KG1 (cell line): ENCODE measurements around the gene KRTAP4-8.
"Not testable (repeated sequence)": the region's sequence is repeated elsewhere in the genome, so short reads cannot be mapped to it uniquely, and the experiment has no call there.

Experiments used
- DNase-seq: peaks from one replicate; lab custom pipeline; 2025; lab: John Stamatoyannopoulos, UW

Gene KRTAP4-8

DNA sequence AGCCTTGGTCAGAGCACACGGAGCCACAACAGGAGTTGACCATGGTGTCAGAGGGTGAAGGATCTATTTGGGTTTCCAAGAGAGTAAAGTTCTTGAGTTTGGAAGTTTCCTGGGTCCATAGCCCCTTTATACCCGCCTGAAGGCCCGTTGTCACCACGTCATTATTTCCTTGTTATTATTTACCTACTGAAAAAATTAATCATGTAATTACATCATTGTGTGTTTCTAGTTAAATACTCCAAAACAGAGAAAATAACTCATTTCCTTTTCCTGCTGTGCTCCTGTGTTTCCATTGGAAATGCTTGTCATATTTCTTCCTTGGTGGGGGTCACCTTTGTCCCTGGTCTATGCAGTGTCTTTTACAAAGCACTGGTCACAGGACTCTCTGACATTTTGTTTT is at the start of gene KRTAP4-8:
Gene KRTAP4-8 (minus strand): TSS at position 101 of the 400 bp plus-strand sequence. CDS start 58 bp downstream, at position 43.
- no peak for DNase-seq

- DNase-seq: no peak
Measured at GRCh38 chr17:41145261-41145660, 47.3 kb upstream of the KRTAP4-8 start.

- no peak for DNase-seq
Measured at GRCh38 chr17:41144846-41145245, 46.9 kb upstream of the KRTAP4-8 start.

GRCh38 chr17:41141361-41141760 is 43.4 kb upstream of the KRTAP4-8 start:
- no peak for DNase-seq

DNA sequence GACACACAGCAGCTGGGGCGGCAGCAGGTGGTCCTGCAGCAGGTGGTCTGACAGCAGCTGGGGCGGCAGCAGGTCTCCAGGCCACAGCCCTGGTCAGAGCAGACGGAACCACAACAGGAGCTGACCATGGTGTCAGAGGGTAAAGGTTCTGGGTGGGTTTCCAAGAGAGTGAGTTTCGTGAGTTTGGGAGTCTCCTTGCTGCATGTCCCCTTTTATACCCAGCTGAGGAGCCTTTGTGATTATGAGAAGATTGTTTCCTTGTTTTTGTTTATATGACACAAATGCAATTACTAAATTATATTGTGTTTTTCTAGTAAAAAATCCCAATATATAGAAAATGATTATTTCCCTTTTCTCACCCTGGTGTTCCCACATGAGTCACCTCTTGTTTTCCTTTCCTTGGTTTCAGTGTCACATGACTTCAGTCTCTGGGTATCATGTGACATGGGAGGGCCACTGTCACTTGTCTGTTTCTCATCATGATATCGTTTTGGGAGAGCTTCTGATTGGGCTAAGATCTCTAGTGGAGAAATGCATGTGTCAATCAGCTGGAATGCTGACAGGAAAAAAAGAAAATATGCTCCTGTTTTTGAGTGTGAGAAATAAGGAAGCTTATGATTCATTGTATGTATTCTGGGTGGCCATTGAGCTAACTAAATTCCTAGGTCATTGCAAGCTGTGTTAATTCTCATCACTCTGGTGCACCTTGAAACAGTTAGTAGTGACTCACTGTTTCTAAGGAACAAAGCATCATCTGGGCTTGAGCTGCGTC is 42.6 kb upstream of the KRTAP4-8 start, which contains the start of gene KRTAP4-6:
Gene KRTAP4-6 (minus strand): TSS at position 185 of the 772 bp plus-strand sequence. CDS start 57 bp downstream, at position 128.
- no peak for DNase-seq

- DNase-seq: not testable (repeated sequence)
Measured at GRCh38 chr17:41139865-41140264, 41.9 kb upstream of the KRTAP4-8 start.

GRCh38 chr17:41133880-41134735 is 36.2 kb upstream of the KRTAP4-8 start:
- no peak for DNase-seq

DNA sequence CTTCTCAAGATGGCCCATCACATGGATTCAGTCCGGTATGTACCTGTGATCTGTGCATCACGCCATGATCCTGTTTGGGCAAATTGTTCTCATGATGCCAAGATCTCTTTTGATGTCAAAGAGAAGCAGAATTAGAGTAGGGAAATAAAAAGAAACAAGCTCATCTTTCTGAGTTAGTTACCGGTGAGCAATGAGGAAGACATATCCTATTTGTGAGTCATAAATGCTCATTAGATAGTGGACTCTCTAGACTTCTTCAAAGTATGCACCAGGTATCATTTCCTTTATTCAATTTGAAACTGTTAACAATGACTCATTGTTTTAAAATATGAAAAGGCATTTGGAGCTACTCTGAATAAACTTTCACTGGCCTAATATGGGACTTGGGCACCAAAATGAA is 34.0 kb upstream of the KRTAP4-8 start:
- no peak for DNase-seq

- DNase-seq: no peak
Measured at GRCh38 chr17:41127371-41127770, 29.4 kb upstream of the KRTAP4-8 start.

DNA sequence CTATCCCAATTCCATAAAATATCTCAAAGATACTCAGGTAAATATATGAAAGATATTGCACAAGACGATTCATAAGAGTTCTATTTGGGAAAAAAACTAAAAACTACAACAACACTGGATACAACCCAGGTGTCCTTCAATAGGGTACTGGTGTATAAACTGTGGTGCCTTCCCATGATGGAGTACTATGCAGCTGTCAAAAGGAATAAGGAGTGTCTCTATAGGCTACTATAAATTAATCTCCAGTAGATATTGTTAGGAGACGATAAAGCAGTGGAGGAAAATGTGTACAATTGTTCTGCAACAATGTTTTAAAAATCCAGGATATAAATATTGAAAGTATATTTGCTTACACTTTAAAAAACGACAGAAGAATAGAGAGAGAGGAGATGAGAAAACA is 28.5 kb upstream of the KRTAP4-8 start:
- DNase-seq: no peak

DNA sequence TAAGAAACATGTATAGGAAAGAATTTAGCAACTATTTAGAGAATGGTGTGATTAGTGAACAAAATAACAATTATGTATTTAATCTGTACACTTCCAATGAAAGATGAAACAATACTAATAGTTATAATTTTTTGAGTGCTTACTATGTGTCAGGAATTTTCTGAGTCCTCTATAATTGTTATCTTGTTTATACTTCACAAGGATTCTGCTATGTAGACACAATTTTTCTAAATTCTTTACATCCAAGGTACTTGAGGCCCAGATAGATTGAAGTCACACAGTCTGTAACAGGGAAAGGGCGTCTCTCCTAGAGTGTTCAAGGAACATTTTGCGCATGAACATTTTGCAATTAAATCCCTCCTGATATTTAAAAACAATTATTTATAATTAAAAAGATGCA is 27.1 kb upstream of the KRTAP4-8 start:
- DNase-seq: no peak

GRCh38 chr17:41123991-41124371 is 26.0 kb upstream of the KRTAP4-8 start, which contains the start of gene KRTAP4-12:
Gene KRTAP4-12, minus strand, starts transcription at chr17:41124182. Its CDS starts 60 bp downstream, at chr17:41124122.
- DNase-seq: not testable (repeated sequence)

GRCh38 chr17:41123292-41123990 is 25.5 kb upstream of the KRTAP4-8 start:
- not testable (repeated sequence) for DNase-seq

DNA sequence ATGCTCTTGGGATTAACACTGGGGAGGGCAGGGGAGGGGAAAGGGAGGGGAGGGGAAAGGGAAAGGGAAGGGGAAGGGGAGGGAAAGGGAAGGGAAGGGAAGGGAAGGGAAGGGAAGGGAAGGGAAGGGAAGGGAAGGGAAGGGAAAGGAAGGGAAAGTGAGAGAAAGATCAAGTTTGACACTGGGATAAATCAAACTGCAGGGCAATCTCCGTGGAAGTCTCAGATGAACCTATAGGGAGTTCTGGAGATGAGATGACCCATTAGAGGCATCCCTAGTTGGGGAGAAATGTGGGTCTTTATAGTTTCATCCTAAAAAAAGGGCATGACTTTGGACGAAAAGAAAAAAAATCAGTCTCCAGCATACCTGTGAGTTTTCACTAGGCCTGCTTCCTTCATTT is 23.8 kb upstream of the KRTAP4-8 start:
- no peak for DNase-seq

DNA sequence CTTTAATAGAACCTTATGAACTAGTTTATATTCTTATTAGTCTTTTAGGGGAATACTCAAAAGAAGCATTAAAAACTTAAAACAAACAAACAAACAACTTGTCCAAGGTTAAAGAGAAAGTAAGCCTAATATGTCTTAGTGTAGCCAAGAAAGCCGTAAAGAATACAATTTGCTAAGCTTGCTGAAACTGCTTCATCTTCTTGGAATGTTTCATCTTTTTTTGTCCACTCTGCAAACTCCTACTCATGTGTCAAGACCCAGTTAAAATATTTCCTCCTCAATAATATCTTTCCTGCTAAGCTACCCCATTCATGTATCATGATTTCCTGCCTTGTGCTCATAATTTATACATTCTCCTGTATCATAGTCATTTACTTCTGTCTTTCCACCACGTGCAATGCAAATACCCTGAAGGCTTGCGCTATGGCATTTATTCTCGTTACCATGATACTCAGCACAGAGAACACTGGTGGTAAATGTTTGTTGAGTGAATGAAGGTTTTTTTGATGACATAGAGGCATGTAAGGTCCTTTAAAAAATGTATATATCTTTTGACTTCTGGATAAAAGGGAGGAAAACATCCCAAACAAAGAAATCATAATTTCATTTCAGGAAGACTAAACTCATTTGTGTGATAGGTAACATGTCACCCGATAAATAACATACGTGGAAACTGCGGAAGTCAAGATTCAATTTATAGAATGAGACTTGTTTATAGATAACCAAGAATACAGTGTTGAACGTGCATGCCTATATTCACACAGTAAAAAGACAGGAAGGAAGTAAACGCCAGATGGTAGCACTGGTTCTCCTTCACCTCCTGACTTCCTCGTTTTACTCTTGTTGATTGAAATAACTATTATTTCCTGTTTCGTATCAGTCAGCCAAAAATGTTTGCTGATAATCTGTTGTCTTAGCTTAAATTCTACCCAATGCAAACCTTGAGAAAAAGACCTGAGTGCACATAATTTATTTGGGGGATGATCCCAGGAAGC is 22.1 kb upstream of the KRTAP4-8 start:
- DNase-seq: peak; percentile 32

DNA sequence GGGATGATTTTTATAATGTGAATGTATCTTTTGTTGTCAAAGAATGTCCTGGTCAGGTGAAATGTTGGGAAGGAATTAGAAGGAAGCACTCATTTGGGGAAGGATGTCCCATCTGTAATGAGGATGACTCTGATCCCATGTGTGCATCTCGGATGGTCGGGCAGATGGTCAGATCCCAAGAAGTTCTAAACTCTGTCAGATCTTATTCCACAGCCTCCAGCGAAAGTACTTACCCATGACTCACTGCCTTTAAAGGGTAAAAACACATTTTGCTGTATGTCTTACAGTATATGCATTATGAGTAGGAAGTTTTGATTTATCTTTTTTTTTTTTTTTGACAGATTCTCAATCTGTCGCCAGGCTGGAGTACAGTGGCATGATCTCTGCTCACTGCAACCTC is 20.8 kb upstream of the KRTAP4-8 start:
- no peak for DNase-seq

DNA sequence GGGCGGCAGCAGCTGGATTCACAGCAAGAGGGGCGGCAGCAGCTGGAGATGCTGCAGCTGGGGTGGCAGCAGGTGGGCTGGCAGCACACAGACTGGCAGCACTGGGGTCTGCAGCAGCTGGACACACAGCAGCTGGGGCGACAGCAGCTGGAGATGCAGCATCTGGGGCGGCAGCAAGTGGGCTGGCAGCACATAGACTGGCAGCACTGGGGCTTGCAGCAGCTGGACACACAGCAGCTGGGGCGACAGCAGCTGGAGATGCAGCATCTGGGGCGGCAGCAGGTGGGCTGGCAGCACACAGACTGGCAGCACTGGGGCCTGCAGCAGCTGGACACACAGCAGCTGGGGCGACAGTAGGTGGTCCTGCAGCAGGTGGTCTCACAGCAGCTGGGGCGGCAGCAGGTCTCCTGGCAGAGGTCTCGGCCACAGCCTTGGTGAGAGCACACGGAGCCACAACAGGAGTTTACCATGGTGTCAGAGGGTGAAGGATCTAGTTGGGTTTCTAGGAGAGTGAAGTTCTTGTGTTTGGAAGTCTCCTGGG is 20.0 kb upstream of the KRTAP4-8 start, which contains the start of gene KRTAP4-11:
Gene KRTAP4-11 (minus strand): TSS at position 528 of the 541 bp plus-strand sequence. CDS start 58 bp downstream, at position 470.
- DNase-seq: not testable (repeated sequence)

DNA sequence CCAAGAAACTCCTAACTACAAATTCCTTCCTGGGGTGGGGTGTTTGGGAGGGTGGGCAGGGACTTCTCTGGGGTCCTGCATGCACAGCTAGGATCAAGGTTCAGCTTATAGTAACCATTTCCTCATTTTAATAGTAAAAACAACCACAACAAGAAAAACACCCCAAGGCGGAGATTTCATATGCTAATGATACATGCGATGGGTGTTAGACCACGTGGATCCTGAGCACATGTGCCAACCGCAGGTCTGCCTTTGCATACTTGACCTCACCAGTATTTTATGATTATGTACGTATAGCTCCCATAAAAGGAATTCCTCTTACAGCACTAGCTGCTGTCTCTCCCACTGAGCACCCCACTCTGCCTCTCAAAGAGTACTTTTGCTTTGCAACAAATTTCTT is 18.4 kb upstream of the KRTAP4-8 start:
- no peak for DNase-seq

GRCh38 chr17:41111151-41111885 is 13.4 kb upstream of the KRTAP4-8 start:
- DNase-seq: no peak
